Measurements from ENCODE around the gene CBX6.

DNA sequence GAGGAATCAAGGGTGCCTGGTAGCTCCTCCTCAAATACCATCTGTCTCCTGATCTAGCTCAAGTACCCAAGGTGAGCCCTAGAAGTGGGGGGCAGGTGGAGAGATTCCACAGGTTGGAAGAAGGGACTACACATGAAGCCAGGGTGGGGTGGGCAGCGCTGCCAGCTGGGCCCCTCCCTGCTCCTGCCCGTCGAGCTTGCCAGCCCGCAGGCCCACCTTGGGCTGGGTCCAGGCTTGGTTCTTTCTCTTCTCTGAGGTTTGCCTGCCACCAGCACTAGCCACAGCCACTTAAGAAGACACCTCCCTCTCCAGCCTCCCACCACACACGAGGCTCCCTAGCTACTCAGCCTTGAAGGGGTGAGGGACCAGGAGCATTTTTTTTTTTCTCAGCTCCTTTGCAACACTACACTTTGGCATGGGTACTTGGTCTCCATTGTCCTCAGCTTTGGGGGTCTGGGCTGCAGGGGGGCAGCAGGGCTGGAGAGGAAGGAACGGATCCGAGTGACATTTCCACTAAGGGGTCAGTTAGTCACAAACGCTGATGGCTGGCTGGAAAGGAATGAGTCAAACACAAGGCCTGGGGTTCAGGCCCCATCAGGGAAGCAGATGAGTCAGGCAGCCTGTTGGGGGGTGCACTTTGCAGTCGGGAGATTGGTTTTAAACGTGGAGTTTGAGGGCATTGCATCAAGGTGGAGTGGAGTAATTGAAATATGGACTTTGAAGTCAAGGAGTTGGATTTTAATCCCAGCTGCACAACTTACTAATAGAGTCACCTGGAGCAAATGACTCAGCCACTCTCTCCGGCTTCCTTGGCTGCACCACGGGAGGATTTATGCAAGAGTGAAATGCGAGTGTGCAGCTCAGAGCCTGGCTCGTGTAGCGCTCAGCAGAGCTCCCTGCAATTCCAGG lies 20.8 kb downstream of the CBX6 start:
- TF ChIP-seq ZFP3 (CRISPR knock-in tag; IDR thresholded peaks at IDR 0.05) (no peak), ZNF70 (CRISPR knock-in tag; IDR thresholded peaks at IDR 0.05) (no peak), BACH2 (CRISPR knock-in tag; IDR thresholded peaks at IDR 0.05; ENCODE audit: borderline replicate concordance) (no peak), ZNF565 (CRISPR knock-in tag; conservative IDR thresholded peaks at IDR 0.05; ENCODE audit: low read depth) (no peak), TOX (CRISPR knock-in tag; IDR thresholded peaks at IDR 0.05; ENCODE audit: borderline replicate concordance) (no peak), ZC3H10 (CRISPR knock-in tag; IDR thresholded peaks at IDR 0.05) (no peak), ZNF8 (CRISPR knock-in tag; IDR thresholded peaks at IDR 0.05) (no peak), TCF4 (CRISPR knock-in tag; IDR thresholded peaks at IDR 0.05; ENCODE audit: borderline replicate concordance) (no peak)
- TF ChIP-seq, protein P1, sequence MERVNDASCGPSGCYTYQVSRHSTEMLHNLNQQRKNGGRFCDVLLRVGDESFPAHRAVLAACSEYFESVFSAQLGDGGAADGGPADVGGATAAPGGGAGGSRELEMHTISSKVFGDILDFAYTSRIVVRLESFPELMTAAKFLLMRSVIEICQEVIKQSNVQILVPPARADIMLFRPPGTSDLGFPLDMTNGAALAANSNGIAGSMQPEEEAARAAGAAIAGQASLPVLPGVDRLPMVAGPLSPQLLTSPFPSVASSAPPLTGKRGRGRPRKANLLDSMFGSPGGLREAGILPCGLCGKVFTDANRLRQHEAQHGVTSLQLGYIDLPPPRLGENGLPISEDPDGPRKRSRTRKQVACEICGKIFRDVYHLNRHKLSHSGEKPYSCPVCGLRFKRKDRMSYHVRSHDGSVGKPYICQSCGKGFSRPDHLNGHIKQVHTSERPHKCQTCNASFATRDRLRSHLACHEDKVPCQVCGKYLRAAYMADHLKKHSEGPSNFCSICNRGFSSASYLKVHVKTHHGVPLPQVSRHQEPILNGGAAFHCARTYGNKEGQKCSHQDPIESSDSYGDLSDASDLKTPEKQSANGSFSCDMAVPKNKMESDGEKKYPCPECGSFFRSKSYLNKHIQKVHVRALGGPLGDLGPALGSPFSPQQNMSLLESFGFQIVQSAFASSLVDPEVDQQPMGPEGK (CRISPR knock-in tag; IDR thresholded peaks at IDR 0.05; ENCODE audit: borderline replicate concordance), result no peak
- TF ChIP-seq, protein P2, sequence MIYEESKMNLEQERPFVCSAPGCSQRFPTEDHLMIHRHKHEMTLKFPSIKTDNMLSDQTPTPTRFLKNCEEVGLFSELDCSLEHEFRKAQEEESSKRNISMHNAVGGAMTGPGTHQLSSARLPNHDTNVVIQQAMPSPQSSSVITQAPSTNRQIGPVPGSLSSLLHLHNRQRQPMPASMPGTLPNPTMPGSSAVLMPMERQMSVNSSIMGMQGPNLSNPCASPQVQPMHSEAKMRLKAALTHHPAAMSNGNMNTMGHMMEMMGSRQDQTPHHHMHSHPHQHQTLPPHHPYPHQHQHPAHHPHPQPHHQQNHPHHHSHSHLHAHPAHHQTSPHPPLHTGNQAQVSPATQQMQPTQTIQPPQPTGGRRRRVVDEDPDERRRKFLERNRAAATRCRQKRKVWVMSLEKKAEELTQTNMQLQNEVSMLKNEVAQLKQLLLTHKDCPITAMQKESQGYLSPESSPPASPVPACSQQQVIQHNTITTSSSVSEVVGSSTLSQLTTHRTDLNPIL (CRISPR knock-in tag; IDR thresholded peaks at IDR 0.05; ENCODE audit: low read depth), result no peak
